Measurements from ENCODE around the gene ACOT13.

ACOT13 gene

DNA sequence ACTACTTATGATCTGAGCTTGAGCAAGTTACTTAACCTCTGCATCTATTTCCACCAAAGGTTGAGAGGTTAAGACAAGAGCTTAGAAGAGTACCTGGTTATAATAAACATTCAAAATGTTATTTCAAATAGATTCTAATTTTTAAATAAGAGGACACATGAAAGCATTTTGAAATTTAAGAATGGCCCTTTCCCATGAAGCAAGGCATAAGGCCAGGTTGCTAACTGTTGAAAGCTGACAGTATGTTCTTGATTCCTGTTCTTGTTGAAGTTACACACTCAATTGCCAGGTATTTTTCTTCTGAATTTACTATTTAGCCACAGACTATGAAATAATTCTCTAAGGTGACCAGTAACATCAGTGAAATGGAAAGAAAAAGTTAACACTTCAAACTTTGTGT lies 37.6 kb downstream of the ACOT13 start:
- TF ChIP-seq, protein P1, sequence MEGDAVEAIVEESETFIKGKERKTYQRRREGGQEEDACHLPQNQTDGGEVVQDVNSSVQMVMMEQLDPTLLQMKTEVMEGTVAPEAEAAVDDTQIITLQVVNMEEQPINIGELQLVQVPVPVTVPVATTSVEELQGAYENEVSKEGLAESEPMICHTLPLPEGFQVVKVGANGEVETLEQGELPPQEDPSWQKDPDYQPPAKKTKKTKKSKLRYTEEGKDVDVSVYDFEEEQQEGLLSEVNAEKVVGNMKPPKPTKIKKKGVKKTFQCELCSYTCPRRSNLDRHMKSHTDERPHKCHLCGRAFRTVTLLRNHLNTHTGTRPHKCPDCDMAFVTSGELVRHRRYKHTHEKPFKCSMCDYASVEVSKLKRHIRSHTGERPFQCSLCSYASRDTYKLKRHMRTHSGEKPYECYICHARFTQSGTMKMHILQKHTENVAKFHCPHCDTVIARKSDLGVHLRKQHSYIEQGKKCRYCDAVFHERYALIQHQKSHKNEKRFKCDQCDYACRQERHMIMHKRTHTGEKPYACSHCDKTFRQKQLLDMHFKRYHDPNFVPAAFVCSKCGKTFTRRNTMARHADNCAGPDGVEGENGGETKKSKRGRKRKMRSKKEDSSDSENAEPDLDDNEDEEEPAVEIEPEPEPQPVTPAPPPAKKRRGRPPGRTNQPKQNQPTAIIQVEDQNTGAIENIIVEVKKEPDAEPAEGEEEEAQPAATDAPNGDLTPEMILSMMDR (IDR thresholded peaks at IDR 0.05), result no peak

GRCh38 chr6:24708612-24709011 lies 41.7 kb downstream of the ACOT13 start:
- TF ChIP-seq, protein P1 (IDR thresholded peaks at IDR 0.05), result no peak

DNA sequence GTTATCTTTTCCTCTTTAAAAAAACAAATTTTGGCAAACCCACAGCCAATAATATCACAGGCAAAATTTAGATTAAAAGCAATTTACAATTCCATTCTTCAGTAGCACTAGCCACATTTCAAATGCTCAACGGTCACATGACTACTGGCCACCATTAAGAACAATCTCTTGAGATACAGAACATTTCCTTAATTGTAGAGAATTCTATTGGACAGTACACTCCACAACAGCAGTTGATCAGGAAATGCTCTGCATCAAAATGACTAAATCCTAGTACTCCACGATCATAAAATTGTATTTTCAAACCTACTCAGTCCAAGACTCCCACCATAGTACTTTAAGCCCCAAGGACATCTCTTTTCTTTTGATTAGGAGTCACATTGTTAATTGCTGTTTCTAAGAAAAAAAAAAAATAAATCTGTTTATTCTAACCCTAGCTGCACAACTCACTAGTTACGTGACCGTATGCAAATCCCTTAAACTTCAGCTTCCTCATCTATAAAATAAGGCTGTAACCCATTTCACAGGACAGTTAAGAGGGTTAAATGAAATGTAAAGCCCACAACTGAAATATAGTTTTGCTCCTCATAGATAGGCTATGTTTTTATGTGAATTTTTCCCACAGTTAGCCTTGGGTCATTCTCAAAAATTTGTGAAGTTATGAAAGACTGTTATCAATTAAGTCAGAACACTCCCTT lies 42.3 kb downstream of the ACOT13 start:
- TF ChIP-seq, protein P1 (IDR thresholded peaks at IDR 0.05), result no peak

DNA sequence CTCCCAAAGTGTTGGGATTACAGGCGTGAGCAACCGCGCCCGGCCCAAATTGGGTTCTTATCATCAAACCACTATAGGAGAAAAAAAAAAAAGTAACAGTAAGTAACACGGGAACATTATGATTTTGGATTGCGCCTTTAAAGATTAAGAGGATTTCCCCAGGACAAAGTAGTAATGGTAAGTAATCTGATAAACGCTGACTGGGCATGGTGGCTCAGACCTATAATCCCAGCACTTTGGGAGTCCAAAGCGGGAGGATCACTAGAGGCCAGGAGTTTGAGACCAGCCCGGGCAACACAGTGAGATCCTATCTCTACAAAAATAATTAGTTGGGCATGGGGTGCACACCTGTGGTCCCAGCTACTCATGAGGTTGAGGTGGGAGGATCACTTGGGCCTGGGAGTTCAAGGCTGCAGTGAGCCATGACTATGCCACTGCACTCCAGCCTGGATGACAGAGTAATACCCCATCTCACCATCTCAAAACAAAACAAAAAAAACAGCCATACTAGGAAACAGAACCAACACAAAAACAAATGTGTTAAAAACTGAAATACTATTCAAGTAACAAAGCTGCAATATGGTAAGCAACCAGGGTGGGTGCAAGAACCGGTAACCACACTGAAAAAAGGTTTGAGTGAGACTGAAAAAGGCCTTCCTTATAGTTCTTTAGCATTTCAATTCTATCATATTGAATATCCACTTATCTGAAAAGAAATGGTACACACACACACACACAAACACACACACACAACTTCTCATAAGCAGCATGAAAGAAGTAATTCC lies 43.8 kb downstream of the ACOT13 start:
- TF ChIP-seq, protein P1 (IDR thresholded peaks at IDR 0.05), result no peak

DNA sequence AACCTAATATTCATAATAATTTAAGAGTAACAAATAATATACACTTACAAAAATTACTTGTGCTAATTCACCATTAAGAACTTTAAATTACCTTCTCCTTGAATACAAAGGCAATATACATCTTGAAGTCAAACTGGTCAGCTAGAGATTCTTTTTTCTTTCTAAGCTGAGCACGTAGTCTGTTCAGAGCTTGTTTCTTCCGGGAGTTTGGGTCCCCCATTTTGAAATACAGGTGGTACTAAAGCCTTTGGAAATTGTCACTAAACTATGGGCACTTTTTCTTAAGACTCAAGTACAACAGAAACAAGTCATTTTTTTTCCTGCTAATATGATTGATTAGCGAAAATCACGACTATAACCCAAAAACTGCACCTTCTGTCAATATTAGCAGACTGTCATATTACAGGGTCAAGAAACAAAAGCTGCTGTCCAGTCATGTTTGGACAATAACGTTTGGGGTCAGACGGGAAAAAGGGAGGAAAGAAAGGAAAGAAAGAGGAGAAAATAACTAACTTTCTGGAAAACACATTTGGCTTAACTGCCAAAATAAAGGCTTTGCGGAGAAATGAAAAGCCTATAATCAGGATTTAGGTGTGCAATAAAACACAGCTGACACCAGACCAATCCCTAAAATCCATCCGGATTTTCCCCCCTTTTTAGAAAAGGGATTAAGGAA lies 51.7 kb downstream of the ACOT13 start:
- TF ChIP-seq, protein P1 (IDR thresholded peaks at IDR 0.05), result no peak

DNA sequence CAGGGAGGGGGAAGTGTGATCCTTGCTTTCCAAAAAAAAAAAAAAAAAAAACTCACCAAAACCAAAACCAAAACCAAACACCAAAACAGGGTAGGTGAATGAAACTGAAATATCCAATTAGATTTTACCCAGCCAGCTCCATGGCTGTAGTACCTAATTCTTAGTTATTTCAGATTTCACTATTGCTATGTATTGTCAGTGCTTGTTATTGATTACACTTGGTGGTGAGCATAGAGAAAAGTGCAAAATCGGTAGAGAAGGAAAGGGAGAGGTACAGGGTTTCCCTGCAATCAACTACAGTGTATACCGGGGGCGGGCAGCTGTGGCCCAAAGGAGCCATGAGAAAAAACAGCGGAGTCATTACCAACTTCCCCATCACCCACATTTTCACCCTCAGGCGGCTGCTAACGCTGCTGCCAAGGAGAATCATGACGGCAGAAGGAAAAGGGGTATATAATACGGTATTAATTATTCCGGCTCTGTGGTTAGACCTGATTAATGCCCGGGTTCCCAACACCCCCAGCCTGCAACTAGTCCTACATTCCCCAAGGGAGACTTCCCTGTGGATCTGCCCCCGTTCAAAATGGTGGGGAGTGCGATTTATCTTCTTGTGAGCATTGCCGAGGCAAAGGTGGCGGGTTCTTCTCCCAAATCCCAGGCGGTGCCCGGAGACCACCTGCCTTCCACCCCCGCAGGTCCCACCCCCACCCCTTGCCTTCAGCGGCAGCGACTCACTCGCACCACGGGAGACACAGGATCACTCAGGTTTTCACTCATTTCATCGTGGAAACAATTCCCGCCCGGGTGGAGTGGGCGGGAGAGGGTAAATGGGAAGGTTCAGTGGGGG lies 52.5 kb downstream of the ACOT13 start, which contains the start of gene C6orf62:
Gene C6orf62 (minus strand): TSS at position 30 of the 847 bp plus-strand sequence. CDS start 486 bp downstream, outside the sequence.
- TF ChIP-seq, protein P1 (IDR thresholded peaks at IDR 0.05), result no peak

DNA sequence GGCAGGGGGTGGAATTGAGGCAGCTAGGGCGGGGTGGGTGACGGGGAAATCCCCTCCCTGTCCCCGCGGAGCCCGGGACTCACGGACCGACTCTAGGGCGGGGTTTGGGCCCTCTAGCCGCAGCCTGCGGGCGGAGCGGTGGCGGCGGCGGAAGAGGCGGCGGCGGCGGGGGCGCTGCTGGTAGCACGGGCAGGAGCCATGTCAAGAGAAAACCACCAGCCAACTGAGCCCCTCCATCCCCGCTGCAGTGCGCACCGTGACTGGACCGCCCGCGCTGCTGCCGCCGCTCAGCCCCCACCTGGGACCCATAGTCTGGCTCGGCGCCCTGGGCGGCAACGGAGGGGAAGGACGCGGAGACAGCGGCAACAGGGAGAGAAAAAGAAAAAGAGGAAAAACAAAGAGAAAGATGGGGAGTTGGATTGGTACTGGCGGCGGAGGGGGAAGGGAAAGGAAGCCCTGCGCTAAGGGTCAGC lies 53.3 kb downstream of the ACOT13 start:
- TF ChIP-seq, protein P1 (IDR thresholded peaks at IDR 0.05), result no peak

Measured in LNCAP (cell line).